ENCODE measurements around the gene CNNM1. TPM values are rescaled to one million over a fixed set of nuclear protein-coding genes. Genes with fewer than 3 reads are reported as not detected.

The CNNM1 gene
- total RNA-seq, 2 experiments from 2014 or later = 0.54 to 0.57 TPM

GRCh38 chr10:99418910-99419624, 89.9 kb downstream of the CNNM1 start:
- H3K4me3 Mint-ChIP-seq = no peak overlapping the region
- DNase-seq = no peak
- H3K36me3 Mint-ChIP-seq (ENCODE audit: low read depth) = peaks cover 32% of the 10 kb centered on the region
- H3K27me3 Mint-ChIP-seq = no peaks in the 10 kb centered on the region
- ChIA-PET CTCF (no interaction called here), POLR2A (no interaction called here)
- H3K27ac Mint-ChIP-seq = no peak overlapping the region
- no peaks in the 10 kb centered on the region for H3K9me3 Mint-ChIP-seq
- peaks cover 7% of the 10 kb centered on the region for H3K4me1 Mint-ChIP-seq

GRCh38 chr10:99419688-99420087, 90.5 kb downstream of the CNNM1 start:
- H3K4me3 Mint-ChIP-seq = no peak overlapping the region
- no peaks in the 10 kb centered on the region for H3K9me3 Mint-ChIP-seq
- POLR2A ChIA-PET = no interaction called here
- no peak overlapping the region for H3K27ac Mint-ChIP-seq
- no peak for DNase-seq
- H3K27me3 Mint-ChIP-seq = no peaks in the 10 kb centered on the region
- CTCF ChIA-PET = no interaction called here
- peaks cover 7% of the 10 kb centered on the region for H3K4me1 Mint-ChIP-seq
- peaks cover 32% of the 10 kb centered on the region for H3K36me3 Mint-ChIP-seq (ENCODE audit: low read depth)

- POLR2A ChIA-PET = no interaction called here
- H3K4me3 Mint-ChIP-seq = no peak overlapping the region
- H3K9me3 Mint-ChIP-seq = no peaks in the 10 kb centered on the region
- H3K27me3 Mint-ChIP-seq = no peaks in the 10 kb centered on the region
- no peak overlapping the region for H3K27ac Mint-ChIP-seq
- peaks cover 30% of the 10 kb centered on the region for H3K36me3 Mint-ChIP-seq (ENCODE audit: low read depth)
- peaks cover 7% of the 10 kb centered on the region for H3K4me1 Mint-ChIP-seq
- DNase-seq = no peak
- CTCF ChIA-PET = no interaction called here
These were observed 92.1 kb downstream of the CNNM1 start for GRCh38 chr10:99421233-99421739.

GRCh38 chr10:99422529-99423096, 93.5 kb downstream of the CNNM1 start:
- Mint-ChIP-seq H3K4me1 (peaks cover 7% of the 10 kb centered on the region), H3K27ac (no peak overlapping the region), H3K36me3 (ENCODE audit: low read depth) (peaks cover 24% of the 10 kb centered on the region), H3K9me3 (no peaks in the 10 kb centered on the region), H3K4me3 (no peak overlapping the region), H3K27me3 (no peaks in the 10 kb centered on the region)
- POLR2A ChIA-PET = no interaction called here
- DNase-seq = no peak
- CTCF ChIA-PET = no interaction called here

GRCh38 chr10:99424656-99425055, 95.5 kb downstream of the CNNM1 start:
- no peaks in the 10 kb centered on the region for H3K27me3 Mint-ChIP-seq
- ChIA-PET CTCF (no interaction called here), POLR2A (no interaction called here)
- DNase-seq = no peak
- H3K4me3 Mint-ChIP-seq = no peak overlapping the region
- peaks cover 18% of the 10 kb centered on the region for H3K4me1 Mint-ChIP-seq
- H3K36me3 Mint-ChIP-seq (ENCODE audit: low read depth) = peaks cover 11% of the 10 kb centered on the region
- no peaks in the 10 kb centered on the region for H3K9me3 Mint-ChIP-seq
- no peak overlapping the region for H3K27ac Mint-ChIP-seq

GRCh38 chr10:99425204-99425603, 96.0 kb downstream of the CNNM1 start:
- H3K4me3 Mint-ChIP-seq = no peak overlapping the region
- POLR2A ChIA-PET = no interaction called here
- DNase-seq = no peak
- no peak overlapping the region for H3K27ac Mint-ChIP-seq
- no peaks in the 10 kb centered on the region for H3K9me3 Mint-ChIP-seq
- peaks cover 22% of the 10 kb centered on the region for H3K4me1 Mint-ChIP-seq
- H3K27me3 Mint-ChIP-seq = no peaks in the 10 kb centered on the region
- CTCF ChIA-PET = no interaction called here
- peaks cover 6% of the 10 kb centered on the region for H3K36me3 Mint-ChIP-seq (ENCODE audit: low read depth)

GRCh38 chr10:99426689-99427088, 97.5 kb downstream of the CNNM1 start:
- H3K27ac Mint-ChIP-seq = no peak overlapping the region
- POLR2A ChIA-PET = no interaction called here
- CTCF ChIA-PET = no interaction called here
- peaks cover 3% of the 10 kb centered on the region for H3K36me3 Mint-ChIP-seq (ENCODE audit: low read depth)
- DNase-seq = no peak
- no peaks in the 10 kb centered on the region for H3K27me3 Mint-ChIP-seq
- no peak overlapping the region for H3K4me3 Mint-ChIP-seq
- H3K9me3 Mint-ChIP-seq = no peaks in the 10 kb centered on the region
- peaks cover 22% of the 10 kb centered on the region for H3K4me1 Mint-ChIP-seq

- POLR2A ChIA-PET = no interaction called here
- Mint-ChIP-seq H3K27ac (no peak overlapping the region), H3K36me3 (ENCODE audit: low read depth) (peaks cover 6% of the 10 kb centered on the region), H3K27me3 (no peaks in the 10 kb centered on the region), H3K9me3 (no peaks in the 10 kb centered on the region), H3K4me3 (no peak overlapping the region), H3K4me1 (peaks cover 28% of the 10 kb centered on the region)
- CTCF ChIA-PET = no interaction called here
- DNase-seq = no peak
These were observed 98.5 kb downstream of the CNNM1 start for GRCh38 chr10:99427566-99428190.

GRCh38 chr10:99429517-99430095, 100.5 kb downstream of the CNNM1 start:
- Mint-ChIP-seq H3K36me3 (ENCODE audit: low read depth) (peaks cover 6% of the 10 kb centered on the region), H3K27ac (peak overlapping the region; percentile 97), H3K4me1 (peaks cover 37% of the 10 kb centered on the region), H3K27me3 (no peaks in the 10 kb centered on the region), H3K9me3 (no peaks in the 10 kb centered on the region), H3K4me3 (peak overlapping the region; percentile 100)
- ChIA-PET POLR2A (no interaction called here), CTCF (interaction anchor here (1.1 kb wide), 1 partner anchor 186 kb away, joined by 3 read pairs; no protein-coding TSS in a partner anchor)
- no peak for DNase-seq

- no peaks in the 10 kb centered on the region for H3K27me3 Mint-ChIP-seq
- H3K4me1 Mint-ChIP-seq = peaks cover 37% of the 10 kb centered on the region
- ChIA-PET POLR2A (interaction anchor here (0.6 kb wide), 1 partner anchor 336 kb away, joined by 3 read pairs; no protein-coding TSS in a partner anchor), CTCF (interaction anchor here (1.1 kb wide), 1 partner anchor 185 kb away, joined by 3 read pairs; no protein-coding TSS in a partner anchor)
- H3K4me3 Mint-ChIP-seq = peak overlapping the region; percentile 100
- DNase-seq = no peak
- H3K27ac Mint-ChIP-seq = peak overlapping the region; percentile 97
- H3K9me3 Mint-ChIP-seq = no peaks in the 10 kb centered on the region
- peaks cover 6% of the 10 kb centered on the region for H3K36me3 Mint-ChIP-seq (ENCODE audit: low read depth)
These were observed 100.9 kb downstream of the CNNM1 start for GRCh38 chr10:99430116-99430450.

GRCh38 chr10:99430451-99431189, 101.5 kb downstream of the CNNM1 start, which contains the start of gene GOT1:
Gene GOT1 (minus strand): TSS chr10:99430624. CDS start chr10:99430565, 59 bp downstream.
- Mint-ChIP-seq H3K4me3 (peak within 1 kb of the TSS; percentile 100), H3K36me3 (ENCODE audit: low read depth) (peaks cover 4% of the 10 kb centered on the region), H3K9me3 (no peaks in the 10 kb centered on the region), H3K4me1 (peaks cover 37% of the 10 kb centered on the region), H3K27me3 (no peaks in the 10 kb centered on the region), H3K27ac (peak within 1 kb of the TSS; percentile 97)
- POLR2A ChIA-PET = interaction anchor here (0.6 kb wide), 2 partner anchors 272 to 335 kb away, joined by 3 to 5 read pairs; no protein-coding TSS in a partner anchor
- peak; percentile 96 for DNase-seq
- CTCF ChIA-PET = interaction anchor here (1.1 to 1.2 kb wide), 2 partner anchors 185 to 615 kb away, joined by 3 read pairs; no protein-coding TSS in a partner anchor

GRCh38 chr10:99431190-99431760, 102.1 kb downstream of the CNNM1 start:
- Mint-ChIP-seq H3K27me3 (no peaks in the 10 kb centered on the region), H3K27ac (peak overlapping the region; percentile 97), H3K4me3 (peak overlapping the region; percentile 100), H3K9me3 (no peaks in the 10 kb centered on the region), H3K4me1 (peaks cover 37% of the 10 kb centered on the region), H3K36me3 (ENCODE audit: low read depth) (peaks cover 3% of the 10 kb centered on the region)
- ChIA-PET POLR2A (interaction anchor here (0.6 kb wide), 1 partner anchor 271 kb away, joined by 5 read pairs; no protein-coding TSS in a partner anchor), CTCF (interaction anchor here (1.1 to 1.2 kb wide), 2 partner anchors 184 to 614 kb away, joined by 3 read pairs; no protein-coding TSS in a partner anchor)
- DNase-seq = peak; percentile 11

All from activated CD4-positive, alpha-beta T cell treated with anti-CD3 and anti-CD28 coated beads, Interleukin-2, amount 10 ng/mL, durations not matched to agents 7 days and 5 days (primary cell).